HUES6 (cell line): ENCODE results near the gene LONP2.

Experiments
- H3K27ac ChIP-seq: 2 replicates; pipeline ENCODE4 v1.7.0; 2013; ENCODE audit warnings: low read depth, mild to moderate bottlenecking, low read length, inconsistent platforms
- H3K27me3 ChIP-seq: 2 replicates; pipeline ENCODE4 v1.6.1; 2013; ENCODE audit warnings: low read length; ENCODE audit not compliant: control insufficient read depth, insufficient read depth
- H3K36me3 ChIP-seq: 2 replicates; pipeline ENCODE4 v1.6.1; 2013; ENCODE audit warnings: low read length; ENCODE audit not compliant: control insufficient read depth, insufficient read depth
- H3K4me1 ChIP-seq: 2 replicates; pipeline ENCODE4 v1.6.1; 2013; ENCODE audit warnings: low read length; ENCODE audit not compliant: control insufficient read depth, insufficient read depth
- H3K4me3 ChIP-seq: 2 replicates; pipeline ENCODE4 v1.5.1; 2013; ENCODE audit warnings: low read depth, low read length
- H3K9ac ChIP-seq: one replicate; pipeline ENCODE4 v1.6.1; 2013; ENCODE audit warnings: mild to moderate bottlenecking, low read length
- H3K9me3 ChIP-seq: 2 replicates; pipeline ENCODE4 v1.6.1; 2013; ENCODE audit warnings: low read depth, low read length; ENCODE audit not compliant: control insufficient read depth, insufficient read depth

LONP2 gene

GRCh38 chr16:48318630-48319029, 74.5 kb downstream of the LONP2 start:
- 0 out of 2 replicates have a peak overlapping the region, but pooled peaks have one; percentile 7 for H3K27ac ChIP-seq
- no peaks in the 10 kb centered on the region for H3K9me3 ChIP-seq
- no peaks in the 10 kb centered on the region for H3K27me3 ChIP-seq
- H3K4me3 ChIP-seq: no peak overlapping the region
- peak overlapping the region; percentile 13 for H3K9ac ChIP-seq
- H3K4me1 ChIP-seq: peaks cover 16% of the 10 kb centered on the region
- no peaks in the 10 kb centered on the region for H3K36me3 ChIP-seq

GRCh38 chr16:48321317-48322036, 77.4 kb downstream of the LONP2 start:
- no peaks in the 10 kb centered on the region for H3K9me3 ChIP-seq
- peaks cover 16% of the 10 kb centered on the region for H3K4me1 ChIP-seq
- H3K4me3 ChIP-seq: no peak overlapping the region
- no peaks in the 10 kb centered on the region for H3K27me3 ChIP-seq
- H3K27ac ChIP-seq: no peak overlapping the region
- H3K36me3 ChIP-seq: no peaks in the 10 kb centered on the region
- H3K9ac ChIP-seq: no peak overlapping the region

GRCh38 chr16:48323783-48324775, 80.0 kb downstream of the LONP2 start:
- no peaks in the 10 kb centered on the region for H3K27me3 ChIP-seq
- no peaks in the 10 kb centered on the region for H3K36me3 ChIP-seq
- no peak overlapping the region for H3K9ac ChIP-seq

GRCh38 chr16:48326915-48327314, 82.8 kb downstream of the LONP2 start:
- no peak overlapping the region for H3K27ac ChIP-seq
- H3K9me3 ChIP-seq: no peaks in the 10 kb centered on the region
- H3K9ac ChIP-seq: no peak overlapping the region
- no peak overlapping the region for H3K4me3 ChIP-seq
- H3K27me3 ChIP-seq: no peaks in the 10 kb centered on the region
- no peaks in the 10 kb centered on the region for H3K36me3 ChIP-seq
- H3K4me1 ChIP-seq: no peaks in the 10 kb centered on the region

More at GRCh38 chr16:48323783-48324775, 80.0 kb downstream of the LONP2 start:
- no peak overlapping the region for H3K4me3 ChIP-seq
- no peaks in the 10 kb centered on the region for H3K4me1 ChIP-seq
- no peaks in the 10 kb centered on the region for H3K9me3 ChIP-seq
- no peak overlapping the region for H3K27ac ChIP-seq

DNA sequence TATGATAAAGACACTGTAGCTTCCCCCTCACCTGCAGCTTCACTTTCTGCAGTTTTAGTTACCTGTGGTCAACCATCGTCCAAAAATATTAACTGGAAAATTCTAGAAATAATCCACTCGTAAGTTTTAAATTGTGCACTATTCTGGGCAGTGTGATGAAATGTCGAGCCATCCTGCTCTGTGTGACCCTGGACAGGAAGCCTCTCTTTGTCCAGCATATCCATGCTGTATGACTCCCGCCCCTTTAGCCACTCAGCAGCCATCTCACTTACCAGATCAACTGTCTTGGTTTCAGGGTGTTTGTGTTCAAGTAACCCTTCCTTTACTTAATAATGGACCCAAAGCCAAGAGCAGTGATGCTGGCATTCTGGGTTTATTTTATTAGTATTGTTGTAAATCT, 85.0 kb downstream of the LONP2 start:
- no peaks in the 10 kb centered on the region for H3K36me3 ChIP-seq
- H3K4me1 ChIP-seq: no peaks in the 10 kb centered on the region
- no peaks in the 10 kb centered on the region for H3K9me3 ChIP-seq

GRCh38 chr16:48330189-48330840, 86.2 kb downstream of the LONP2 start:
- H3K9me3 ChIP-seq: no peaks in the 10 kb centered on the region
- H3K4me1 ChIP-seq: peaks cover 4% of the 10 kb centered on the region; the same call in 1 of the 2 replicates
- H3K36me3 ChIP-seq: peaks cover 10% of the 10 kb centered on the region
- H3K4me3 ChIP-seq: no peak overlapping the region
- H3K9ac ChIP-seq: no peak overlapping the region
- H3K27ac ChIP-seq: no peak overlapping the region
- no peaks in the 10 kb centered on the region for H3K27me3 ChIP-seq

More for the DNA sequence above, 85.0 kb downstream of the LONP2 start:
- Histone ChIP-seq H3K27ac (no peak overlapping the region), H3K27me3 (no peaks in the 10 kb centered on the region), H3K9ac (no peak overlapping the region), H3K4me3 (no peak overlapping the region)

- peaks cover 9% of the 10 kb centered on the region for H3K4me1 ChIP-seq
- no peak overlapping the region for H3K9ac ChIP-seq
- H3K27ac ChIP-seq: no peak overlapping the region
- peaks cover 14% of the 10 kb centered on the region for H3K36me3 ChIP-seq
- no peak overlapping the region for H3K4me3 ChIP-seq
- no peaks in the 10 kb centered on the region for H3K9me3 ChIP-seq
- no peaks in the 10 kb centered on the region for H3K27me3 ChIP-seq
Observed at GRCh38 chr16:48330841-48331192, 86.7 kb downstream of the LONP2 start.

GRCh38 chr16:48332978-48333377, 88.9 kb downstream of the LONP2 start:
- H3K27ac ChIP-seq: no peak overlapping the region
- H3K9me3 ChIP-seq: no peaks in the 10 kb centered on the region
- no peak overlapping the region for H3K9ac ChIP-seq
- peaks cover 14% of the 10 kb centered on the region for H3K4me1 ChIP-seq
- peaks cover 17% of the 10 kb centered on the region for H3K36me3 ChIP-seq
- H3K27me3 ChIP-seq: no peaks in the 10 kb centered on the region
- no peak overlapping the region for H3K4me3 ChIP-seq

GRCh38 chr16:48334325-48334724, 90.2 kb downstream of the LONP2 start:
- Histone ChIP-seq H3K4me1 (peaks cover 14% of the 10 kb centered on the region), H3K27me3 (no peaks in the 10 kb centered on the region), H3K36me3 (peaks cover 17% of the 10 kb centered on the region), H3K4me3 (no peak overlapping the region), H3K27ac (no peak overlapping the region), H3K9ac (no peak overlapping the region), H3K9me3 (no peaks in the 10 kb centered on the region)

DNA sequence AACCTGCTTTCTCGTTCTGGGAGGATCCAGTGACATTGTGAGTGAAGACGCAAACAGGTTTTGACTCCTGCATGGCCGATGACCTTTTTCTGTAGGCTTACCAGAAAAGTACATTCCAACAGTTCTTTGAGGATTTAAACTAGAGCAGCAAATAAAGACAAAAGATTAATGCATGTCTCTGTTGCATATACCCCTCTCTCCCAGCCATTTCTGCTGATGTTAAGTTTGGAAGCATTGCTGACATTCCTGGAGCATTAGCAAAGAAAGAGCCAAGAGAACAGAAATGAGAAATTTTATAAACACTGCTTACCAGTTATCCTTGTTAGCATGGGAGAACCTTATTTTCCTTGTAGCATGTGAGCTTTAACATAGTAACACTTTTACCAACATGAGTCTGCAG, 91.9 kb downstream of the LONP2 start:
- Histone ChIP-seq H3K36me3 (peaks cover 21% of the 10 kb centered on the region), H3K27me3 (no peaks in the 10 kb centered on the region), H3K9ac (peak overlapping the region; percentile 57), H3K27ac (peak overlapping the region; percentile 69), H3K4me3 (no peak overlapping the region), H3K4me1 (peaks cover 14% of the 10 kb centered on the region), H3K9me3 (no peaks in the 10 kb centered on the region)
